Measurements from ENCODE around the gene KCNK16.

Gene KCNK16

DNA sequence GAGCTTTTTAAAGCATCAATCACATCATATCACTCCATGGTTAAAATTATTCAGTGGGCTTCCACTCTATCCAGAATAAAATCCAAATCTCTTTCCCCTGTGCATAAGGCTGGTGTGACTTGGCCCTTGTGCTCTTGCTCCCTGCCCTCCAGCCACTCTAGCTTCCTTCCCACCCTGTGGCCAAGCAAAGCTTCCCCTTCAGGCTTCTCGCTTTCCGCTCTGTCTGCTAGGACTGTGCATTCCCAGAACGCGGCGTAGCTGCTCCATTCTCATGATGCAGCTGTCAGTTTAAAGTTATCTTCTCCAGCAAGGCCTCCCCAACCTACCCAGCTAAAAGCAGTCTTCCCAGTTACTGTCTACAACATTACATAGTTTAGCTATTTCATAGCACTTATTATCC is 19.4 kb upstream of the KCNK16 start:
- DNase-seq (ENCODE audit: low read depth, low spot score), result no peak

DNA sequence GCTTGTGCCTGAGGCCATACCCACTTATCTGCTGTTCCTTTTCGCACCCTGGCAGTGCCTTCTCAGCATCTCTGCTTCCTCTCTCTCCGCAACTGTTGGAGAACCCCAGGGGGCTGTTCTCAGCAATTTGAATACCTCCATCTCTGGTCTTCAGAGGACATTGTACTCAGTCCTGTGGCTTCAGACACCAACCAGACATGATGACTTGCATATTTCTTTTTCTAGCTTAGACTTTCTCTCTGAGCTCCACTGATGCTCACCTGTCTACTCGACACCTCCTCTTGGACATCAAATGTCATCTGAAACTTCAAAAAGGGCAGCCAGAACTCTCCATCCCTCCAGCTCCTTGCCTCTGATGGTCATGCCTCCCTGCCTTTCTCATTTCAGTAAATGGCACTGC is 18.9 kb upstream of the KCNK16 start:
- DNase-seq (ENCODE audit: low read depth, low spot score), result no peak

DNA sequence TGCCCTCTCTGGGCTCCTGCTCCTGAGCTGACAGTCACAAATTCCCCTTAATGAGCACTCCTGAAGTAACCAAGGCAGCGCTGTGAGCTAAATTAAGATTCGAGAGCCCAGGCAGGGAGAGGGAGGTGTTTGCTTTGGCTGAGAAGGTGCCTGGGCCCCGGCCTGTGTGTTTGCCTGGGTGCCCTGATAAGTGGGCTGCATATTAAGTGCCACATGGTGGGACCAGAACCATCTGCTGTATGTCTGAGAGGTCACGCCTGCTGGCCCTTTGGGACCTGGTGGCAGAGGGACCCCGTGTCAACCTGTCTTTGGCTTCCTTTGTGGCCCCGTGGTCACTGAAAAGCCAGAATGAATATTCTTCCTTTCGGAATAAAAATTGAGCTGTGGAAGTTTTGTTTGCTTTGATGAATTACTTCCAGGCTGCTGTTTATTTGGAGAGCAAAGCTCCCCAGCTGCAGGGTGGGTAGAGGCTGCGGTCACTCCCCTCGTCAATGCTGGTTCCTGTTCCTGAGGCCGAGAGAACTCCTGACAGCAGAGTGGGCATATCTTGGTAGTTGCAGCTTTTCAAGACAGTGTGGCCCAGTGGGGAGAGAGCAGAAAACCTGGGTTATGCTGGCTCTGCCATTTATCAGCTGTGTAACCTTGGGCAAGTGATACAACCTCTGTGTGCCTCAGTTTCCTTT is 17.5 kb upstream of the KCNK16 start:
- no peak for DNase-seq (ENCODE audit: low read depth, low spot score)

DNA sequence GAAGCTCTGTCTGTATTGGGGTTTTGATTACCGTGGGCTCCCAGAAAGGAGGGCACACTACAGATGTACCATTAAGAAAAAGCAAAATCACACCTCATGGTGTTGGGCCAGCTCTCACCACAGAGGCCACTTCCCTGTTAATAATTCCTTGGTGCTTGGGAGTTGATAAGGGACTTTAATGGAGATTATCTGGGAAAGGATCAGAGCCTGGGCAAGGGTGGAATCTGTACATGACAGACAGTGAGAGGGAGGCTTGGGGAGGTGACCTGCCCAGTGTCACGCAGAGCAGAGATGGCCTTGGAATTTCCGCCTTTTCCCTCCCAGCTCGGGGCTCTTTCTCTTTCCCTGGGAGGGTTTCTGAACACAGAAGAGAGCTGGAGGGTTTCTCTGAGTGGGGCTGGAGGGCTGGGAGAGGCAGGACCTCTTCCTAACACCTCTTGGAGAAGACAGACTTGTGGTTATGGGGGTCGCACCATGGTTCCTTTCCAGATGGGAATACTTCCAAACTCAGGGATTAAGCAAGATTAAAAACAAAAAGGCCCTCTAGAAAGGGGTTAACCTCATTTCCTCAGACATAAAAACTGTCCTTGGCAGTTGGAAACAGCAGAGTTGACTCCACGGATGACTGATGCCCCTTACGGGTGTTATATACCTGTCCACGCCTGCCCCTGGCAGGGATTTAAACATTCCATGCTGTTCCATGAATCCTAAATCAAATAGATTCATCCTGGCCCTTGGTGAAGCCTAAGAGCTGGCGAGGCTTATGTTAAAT is 16.8 kb upstream of the KCNK16 start:
- DNase-seq (ENCODE audit: low read depth, low spot score), result no peak

DNA sequence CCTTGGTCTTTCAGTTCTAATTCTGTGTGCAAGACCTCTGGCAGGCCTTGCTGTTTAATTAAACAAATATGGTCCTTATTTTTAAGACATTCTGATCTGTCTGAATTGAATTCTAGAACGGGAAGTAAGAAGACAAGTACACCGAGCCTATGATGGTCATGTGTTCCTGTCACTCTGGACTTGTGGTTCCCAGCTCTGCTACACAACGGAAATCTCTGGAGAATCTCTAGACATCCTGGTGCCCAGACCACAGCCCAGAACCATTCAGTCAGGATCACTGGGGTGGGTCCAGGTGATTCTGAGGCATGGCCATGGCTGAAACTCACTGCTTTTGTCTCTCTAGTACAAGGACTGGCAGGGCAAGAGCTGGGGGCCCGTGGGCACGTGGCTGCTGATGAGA is 15.9 kb upstream of the KCNK16 start:
- no peak for DNase-seq (ENCODE audit: low read depth, low spot score)

DNA sequence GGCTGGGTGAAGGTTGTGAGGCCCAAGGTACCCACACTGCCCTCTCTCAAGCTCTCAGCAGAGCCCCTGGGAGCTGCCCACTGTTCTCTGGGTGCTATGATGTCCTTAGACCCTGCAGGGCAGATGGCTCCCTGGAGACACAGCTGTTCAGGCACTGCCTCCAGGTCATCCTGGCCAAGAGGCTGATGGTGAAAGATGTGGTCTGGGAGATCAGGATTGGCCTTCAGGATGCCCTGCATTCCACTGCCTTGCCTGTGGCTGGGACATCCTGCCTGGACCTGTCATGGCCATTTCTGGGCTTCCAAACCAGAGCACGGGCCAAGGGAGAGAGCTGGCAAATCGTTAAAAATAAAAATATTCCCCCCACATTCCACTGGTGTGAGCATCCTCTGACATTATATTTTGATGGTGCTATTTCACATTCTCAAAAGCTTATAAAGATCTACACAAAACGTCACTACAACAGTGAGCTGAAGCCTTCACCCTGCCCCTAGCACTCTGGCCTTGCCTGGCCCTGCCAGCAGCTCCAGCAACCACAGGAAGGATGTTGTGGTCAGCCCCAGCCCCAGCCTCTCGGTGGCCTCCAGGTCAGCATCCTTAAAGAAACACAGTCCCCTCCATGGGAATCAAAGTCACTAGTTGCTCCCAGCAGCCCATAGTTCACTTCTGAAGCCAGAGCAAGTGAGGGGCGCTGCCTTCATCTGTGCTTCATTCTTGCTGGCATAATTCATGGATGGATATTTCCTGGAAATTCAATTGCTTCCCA is 13.5 kb upstream of the KCNK16 start:
- no peak for DNase-seq (ENCODE audit: low read depth, low spot score)

DNA sequence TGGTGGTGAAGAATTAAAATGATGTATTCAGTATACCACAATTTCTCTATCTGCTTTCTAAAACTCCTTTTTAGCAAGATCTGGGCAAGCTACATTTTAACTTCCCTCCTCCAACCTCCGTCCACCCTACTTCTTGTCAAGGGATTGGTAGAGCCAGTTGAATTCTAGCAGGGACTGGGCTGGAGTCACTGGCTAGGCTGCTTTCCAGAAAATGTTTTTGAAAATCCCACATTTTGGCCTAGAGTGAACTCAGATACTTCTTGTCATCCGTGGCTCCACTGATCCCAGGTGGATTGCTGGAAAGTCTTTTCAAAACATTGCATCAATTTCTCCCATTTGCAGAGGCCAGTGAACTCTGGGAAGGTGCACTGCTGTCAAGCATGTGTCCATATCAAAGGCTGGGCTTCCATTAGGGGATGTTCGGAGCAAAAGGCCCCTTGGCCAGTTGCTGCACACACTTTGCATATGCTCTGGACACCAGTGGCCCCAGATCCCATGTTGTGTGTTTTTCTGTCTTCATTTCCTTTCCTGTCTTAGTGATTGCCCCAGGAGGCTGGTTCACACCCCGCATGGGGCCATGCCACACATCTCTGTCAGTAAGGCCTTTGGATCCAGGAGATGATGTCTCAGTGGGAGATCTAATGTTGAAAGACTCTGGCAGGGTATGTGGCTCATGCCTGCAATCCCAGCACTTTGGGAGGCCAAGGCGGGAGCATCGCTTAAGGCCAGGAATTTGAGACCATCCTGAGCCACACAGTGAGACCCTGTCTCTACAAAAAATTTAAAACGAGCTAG is 11.3 kb upstream of the KCNK16 start:
- DNase-seq (ENCODE audit: low read depth, low spot score), result no peak

DNA sequence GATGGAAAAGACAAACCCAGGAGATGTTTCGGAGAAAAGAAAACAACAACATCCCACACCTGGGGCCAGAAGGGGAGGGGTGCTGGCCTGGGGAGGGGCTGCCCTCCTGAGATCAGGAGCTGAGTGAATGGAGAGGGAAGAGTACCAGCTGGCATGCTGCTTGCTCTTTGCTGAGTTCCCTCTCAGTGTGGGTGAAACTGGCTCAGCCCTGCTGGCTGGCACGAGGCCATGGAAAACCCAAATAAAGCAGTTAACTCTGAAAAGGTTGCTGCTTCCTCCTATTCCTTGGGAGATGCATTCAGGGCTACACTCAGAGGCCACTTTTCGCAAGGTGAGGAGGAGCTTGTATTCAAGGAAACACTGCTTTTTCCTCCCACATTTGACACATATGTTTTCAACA is 8.0 kb upstream of the KCNK16 start:
- DNase-seq (ENCODE audit: low read depth, low spot score), result no peak

DNA sequence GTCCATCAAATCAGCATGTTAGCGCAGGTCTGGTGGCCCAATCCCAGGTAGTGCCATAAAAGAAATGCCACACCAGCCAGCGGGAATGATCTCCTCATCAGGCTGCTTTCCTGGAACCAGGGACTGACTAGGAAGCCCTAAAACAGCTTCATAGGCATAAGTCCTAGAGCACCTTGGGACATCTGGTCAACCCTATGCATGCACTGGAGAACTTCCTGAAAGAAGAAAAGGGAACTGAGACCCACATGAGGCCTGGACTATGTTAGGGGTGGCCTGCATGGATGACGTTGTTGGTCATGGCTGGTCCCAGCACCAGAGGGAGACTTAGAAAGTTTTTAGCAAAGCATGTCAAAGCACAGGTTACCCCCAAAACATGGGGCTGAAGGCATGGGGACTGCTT is 7.6 kb upstream of the KCNK16 start:
- DNase-seq (ENCODE audit: low read depth, low spot score), result no peak

DNA sequence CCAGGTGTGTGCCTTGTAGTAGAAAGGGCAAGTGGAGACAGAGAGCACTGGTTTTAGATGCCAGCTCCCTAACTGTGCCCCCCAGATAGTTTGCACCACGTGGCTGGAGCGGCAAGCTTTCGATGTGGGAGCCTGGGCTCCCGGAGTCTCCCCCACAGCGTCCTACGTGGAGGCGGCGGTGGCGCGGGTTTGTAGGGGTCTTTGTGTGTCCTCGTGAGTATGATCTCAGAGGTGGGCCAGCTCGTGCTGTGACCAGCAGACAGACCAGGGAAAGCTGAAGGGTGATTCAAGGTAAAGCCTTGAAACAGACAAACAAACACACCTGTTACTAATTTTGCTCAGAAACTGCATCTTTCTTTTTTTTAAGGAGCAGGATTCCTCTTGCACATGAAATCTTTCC is 5.6 kb upstream of the KCNK16 start:
- DNase-seq (ENCODE audit: low read depth, low spot score), result no peak

DNA sequence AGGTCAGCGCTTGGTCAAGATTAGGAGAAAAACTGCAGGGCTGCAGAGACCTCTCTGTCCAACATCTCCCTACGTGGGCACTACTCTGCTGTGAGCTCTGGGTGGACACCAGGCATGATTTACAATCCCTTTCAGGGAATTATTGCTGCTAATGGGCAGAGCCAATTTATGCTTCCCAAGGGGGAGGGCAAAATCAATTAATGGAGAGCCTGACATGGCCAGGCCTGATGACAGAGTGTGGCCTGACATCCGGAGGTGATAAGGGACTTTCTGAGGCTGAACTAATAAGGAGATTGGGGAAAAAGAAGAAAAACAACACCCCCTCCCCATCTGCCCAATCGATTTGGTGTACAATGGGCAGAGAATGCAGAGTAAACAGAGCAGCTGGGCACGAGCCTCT is 5.0 kb upstream of the KCNK16 start:
- no peak for DNase-seq (ENCODE audit: low read depth, low spot score)

DNA sequence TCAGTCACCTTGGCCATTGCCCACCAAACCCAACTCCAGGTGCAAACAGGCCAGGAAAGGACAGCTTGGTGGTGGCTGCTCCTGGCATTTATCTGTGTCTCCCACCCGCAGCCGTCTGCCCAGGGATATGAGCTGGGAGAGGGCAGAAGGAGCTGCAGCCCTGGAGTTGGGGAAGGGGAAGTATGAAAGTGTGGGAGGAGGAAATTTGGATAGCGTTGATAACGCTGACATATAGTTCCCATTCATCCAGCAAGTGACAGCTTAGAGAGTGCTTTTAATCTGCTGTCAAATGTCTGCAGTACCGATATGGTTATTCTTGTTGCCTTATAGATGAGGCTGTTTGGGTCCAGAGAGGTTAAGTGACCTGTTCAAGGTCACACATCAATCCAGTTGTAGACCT is 741 bp downstream of the KCNK16 start:
- DNase-seq (ENCODE audit: low read depth, low spot score), result no peak

DNA sequence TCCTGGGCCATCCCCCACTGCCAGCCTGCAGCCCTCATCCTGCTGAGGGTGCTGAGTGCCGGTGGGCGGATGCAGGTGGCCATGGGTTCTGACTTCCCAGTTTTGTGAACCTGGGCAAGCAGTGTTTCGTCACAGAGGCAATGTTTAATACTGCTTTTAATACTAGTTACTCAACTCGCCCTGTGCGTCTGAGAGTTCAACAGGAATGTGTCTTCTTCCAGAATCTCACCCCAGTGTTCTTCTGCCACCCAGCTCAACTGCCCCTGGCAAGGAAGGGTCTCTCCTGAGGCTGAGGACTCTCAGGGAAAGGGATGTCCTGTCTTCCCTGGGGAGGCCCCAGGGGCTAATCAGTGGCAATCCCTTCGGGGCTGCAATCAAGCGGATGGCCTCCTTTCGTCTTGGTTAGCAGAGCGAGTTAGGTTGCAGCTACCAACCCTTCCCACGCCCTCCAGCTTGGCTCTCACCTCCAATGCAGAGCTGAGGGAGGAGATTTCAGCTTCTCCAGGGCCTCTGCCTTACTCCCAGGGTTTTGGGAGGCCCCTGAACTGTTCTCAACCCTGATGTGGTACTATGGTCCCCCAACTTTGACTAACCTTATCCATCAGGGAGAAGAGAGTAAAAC is 2.0 kb downstream of the KCNK16 start:
- no peak for DNase-seq (ENCODE audit: low read depth, low spot score)

DNA sequence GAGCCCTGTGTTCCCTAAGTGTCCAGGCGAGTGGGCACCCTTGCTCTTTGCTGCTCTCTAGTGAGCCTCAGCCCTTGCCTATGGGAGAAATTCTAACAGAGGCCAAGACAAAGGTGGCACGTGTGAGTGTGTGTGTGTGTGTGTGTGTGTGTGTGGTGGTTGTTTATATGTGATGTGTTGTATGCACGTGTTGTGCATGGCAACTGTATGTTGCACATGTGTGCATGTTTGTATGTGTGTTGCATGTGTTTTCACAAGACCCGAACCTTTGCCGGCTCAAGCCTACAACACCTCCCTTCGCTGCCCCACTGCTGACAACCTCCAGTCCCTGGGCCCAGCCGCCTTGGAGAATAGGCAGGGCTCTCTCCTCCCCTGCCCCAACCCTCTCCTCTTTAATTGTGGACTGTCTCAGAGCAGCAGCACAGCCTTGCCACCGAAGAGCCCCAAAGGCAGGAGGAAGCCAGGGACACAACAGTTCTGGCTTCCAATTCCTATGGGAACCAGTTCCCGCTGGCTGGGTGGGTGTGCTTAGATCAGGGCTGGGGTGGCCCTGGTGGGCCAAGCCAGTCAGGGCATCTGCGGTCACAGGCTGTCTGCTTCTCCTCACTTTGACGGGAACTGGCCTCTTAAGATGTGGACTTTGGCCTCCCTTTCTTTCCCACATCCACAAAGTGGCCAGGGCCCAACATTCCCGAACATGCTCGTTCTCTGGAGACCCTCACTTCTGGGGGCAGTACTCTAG is 2.7 kb downstream of the KCNK16 start:
- DNase-seq (ENCODE audit: low read depth, low spot score), result no peak

DNA sequence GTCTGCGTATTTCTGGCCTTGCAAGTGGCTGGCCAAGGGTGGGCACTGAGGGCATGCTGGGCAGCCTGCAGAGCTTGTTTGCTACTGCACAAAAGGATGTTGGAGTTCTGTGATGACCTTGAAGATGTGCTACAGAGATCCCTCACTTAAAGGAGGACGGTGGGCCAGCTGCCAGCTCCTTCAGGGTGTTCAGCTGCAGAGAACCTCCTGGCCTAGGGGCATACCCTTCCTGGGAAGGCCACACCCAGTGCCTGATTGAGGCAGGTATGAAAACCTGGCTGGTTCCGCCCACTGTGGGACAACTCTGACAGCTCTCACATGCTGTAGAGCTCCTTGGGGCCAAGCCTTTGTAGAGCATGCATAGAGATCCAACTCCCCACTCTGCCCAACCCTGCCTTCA is 5.2 kb downstream of the KCNK16 start:
- DNase-seq (ENCODE audit: low read depth, low spot score), result no peak

DNA sequence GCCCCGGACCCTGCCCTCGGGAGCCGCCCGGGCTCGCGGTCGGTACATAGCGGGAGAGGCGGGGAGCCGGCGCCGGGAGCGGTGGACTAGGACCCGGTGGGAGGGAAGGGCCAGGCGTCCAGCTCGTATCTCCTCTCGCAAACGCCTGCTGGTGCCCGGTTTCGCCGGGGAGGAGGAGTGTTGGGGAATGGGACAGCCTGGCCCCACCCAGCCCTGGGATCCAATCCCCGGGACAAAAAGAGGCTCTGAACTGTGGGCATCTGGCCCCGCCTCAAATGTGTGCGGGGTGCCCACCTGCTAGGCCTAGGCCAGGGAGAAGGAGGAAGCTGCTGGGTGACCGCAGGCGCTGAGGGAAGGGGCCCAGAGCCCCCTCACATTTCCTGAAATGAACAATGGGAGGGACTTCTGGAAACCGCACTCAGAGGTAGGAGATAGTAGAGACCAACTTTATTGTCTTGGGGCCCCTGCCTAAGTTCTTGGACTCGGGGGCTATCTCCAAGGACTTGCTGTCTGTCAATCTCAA is 8.2 kb downstream of the KCNK16 start, which contains the start of gene KCNK17:
Gene KCNK17, minus strand, starts transcription at position 147 of the 523 bp plus-strand sequence. Its CDS starts 99 bp downstream, at position 48.
- DNase-seq (ENCODE audit: low read depth, low spot score), result no peak

DNA sequence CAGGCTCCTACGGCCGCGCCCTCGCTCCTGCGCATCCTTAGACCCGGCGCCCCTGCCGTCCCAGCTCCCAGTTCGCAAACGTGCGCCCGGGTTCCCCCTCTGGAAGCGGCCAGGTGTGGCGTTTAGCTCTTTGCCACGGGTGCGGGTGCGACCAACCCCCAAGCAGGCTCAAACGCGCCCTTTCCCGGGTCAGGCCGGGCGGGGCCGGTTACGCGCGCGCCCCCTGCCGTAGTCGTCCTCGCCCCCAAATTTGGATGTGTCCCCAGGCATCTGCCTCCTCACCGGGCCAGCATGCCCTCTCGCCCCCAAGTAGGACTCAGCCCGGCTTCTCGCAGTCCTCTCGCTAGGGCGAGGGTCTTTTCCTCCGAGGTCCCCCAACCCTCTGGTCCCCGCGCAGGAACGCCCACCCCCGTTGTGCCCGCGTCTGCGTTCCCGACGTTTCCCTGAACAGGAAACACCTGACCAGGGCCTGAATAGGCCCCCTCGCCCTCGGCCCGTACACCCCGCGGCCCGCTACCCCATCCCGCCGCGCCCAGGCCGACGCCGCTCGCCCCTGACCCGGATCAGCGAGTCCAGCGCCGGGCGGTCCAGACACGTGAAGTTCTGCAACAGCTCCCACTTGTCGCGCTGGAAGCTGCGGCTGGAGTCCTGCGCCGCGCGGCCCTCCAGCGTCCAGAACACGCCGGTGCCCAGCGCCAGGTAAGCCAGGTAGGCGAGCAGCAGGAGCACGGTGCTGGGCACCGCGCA is 8.8 kb downstream of the KCNK16 start:
- DNase-seq (ENCODE audit: low read depth, low spot score), result no peak

DNA sequence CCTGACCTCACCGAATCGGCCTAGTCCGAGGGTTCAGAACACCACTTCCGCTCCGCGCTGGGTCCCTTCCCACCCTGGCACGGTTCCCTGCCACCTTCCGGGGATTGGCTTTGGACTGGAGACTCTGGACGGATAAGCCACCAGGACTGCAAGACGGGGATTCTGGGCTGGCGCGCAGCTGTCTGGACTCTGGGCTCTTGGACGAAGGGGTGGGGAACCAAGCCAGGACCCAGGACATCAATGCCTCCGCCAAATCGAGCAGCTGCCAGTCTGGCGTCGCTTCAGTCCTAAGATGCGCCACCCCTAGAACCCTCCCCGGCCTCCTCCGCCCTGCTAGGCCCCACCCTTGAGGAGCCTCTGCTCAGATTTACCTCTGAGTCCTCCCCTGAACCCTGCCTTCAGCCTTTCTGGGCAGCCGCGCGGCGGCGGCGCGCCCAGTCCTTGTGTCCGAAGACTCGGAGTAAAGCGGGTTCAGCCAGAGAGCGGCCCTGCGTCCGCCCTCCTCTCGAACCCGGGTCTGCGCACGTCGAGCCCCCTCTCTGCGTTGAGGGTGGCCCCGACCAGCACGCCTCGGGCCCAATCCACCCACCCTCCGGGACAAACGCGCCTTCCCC is 9.5 kb downstream of the KCNK16 start:
- no peak for DNase-seq (ENCODE audit: low read depth, low spot score)

DNA sequence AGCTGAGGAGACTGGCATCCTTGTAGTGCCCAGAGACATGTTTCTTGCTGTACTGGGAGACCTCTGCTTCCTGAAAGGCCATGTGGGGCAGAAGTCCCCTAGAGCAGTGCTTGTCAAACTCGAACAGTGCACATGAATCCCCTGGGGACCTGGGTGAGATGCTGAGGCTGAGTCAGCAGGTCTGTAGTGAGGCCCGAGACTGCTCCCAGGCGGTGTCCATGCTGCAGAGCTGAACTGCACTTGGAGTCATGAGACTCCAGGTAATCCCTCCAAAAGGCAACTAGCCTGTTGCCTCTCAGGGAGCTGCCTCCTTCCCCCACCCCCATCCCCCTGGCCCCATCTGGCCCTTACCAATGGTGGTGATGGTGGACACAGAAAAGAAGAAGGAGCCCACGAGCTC is 12.0 kb downstream of the KCNK16 start:
- DNase-seq (ENCODE audit: low read depth, low spot score), result no peak
